Left lung (tissue), 10 donors: ENCODE measurements around the gene TRMO. TPM values are rescaled to one million over a fixed set of nuclear protein-coding genes. Genes with fewer than 3 reads are reported as not detected.
"Not testable (repeated sequence)": the region's sequence is repeated elsewhere in the genome, so short reads cannot be mapped to it uniquely, and the experiment has no call there.

Source experiments
- ATAC-seq: fragments of 200-7000 bp; cut with Tn5 transposase; one replicate; pipeline ENCODE4 v1.9.1; 2020; ENCODE audit warnings: moderate library complexity
- DNase-seq, 4 donors: peaks; one replicate each; pipeline ENCODE4 v3.0.0-alpha.2; 2013 to 2020
- H3K27ac ChIP-seq, 2 donors: fragments of 200-600 bp; sonication (generic) in 1 of 2; one replicate each; pipeline versions ENCODE4 v1.5.0 to v1.8.0; 2020 to 2021
- H3K27me3 ChIP-seq, 2 donors: fragments of 200-600 bp; sonication (generic) in 1 of 2; one replicate each; pipeline versions ENCODE4 v1.5.0 to v1.8.0; 2020 to 2021
- H3K36me3 ChIP-seq, 2 donors: fragments of 200-600 bp; sonication (generic) in 1 of 2; one replicate each; pipeline versions ENCODE4 v1.5.0 to v1.8.0; 2020 to 2021
- H3K4me1 ChIP-seq, 2 donors: fragments of 200-600 bp; one replicate each; pipeline ENCODE4 v1.8.0; 2021
- H3K4me3 ChIP-seq, 2 donors: fragments of 200-600 bp; sonication (generic) in 1 of 2; one replicate each; pipeline versions ENCODE4 v1.5.0 to v1.8.0; 2020 to 2021; ENCODE audit warnings: mild to moderate bottlenecking in 1 of 2
- H3K9me3 ChIP-seq, 2 donors: fragments of 200-600 bp; sonication (generic) in 1 of 2; one replicate each; pipeline versions ENCODE4 v1.5.0 to v1.8.0; 2020 to 2021
- CTCF ChIP-seq, 2 donors: fragments of 200-600 bp; sonication (generic) in 1 of 2; IDR thresholded peaks; one replicate each; pipeline versions ENCODE4 v1.5.0 to v1.8.0; 2021; ENCODE audit warnings: antibody characterized with exemption in 2 of 2
- intact Hi-C, 2 donors: fragments of 100-400 bp; cut with DNase I; formaldehyde crosslinking; loops; one replicate each; pipeline versions ENCODE4 v1.11.2 to v1.14.2; 2022
- polyA plus RNA-seq, 6 donors: library from polyadenylated mRNA; unstranded; fragments of 120-200 nt; gene quantifications; one replicate each; pipeline ENCODE4 v1.2.1, GENCODE V29; 2013; ENCODE audit not compliant: insufficient read length in 6 of 6
- total RNA-seq, 2 donors: library from RNA; stranded (reverse); fragmentation: NEBNext Ultra II Directional; extraction: Animal tissue kit (Norgen Biotek cat#: 25700); gene quantifications; one replicate each; pipeline ENCODE4 v1.2.1, GENCODE V29; 2021
- donor health status: DM: no; HTN: yes; CAD: no.
- donor health status: DM: no; HTN: no; CAD: no.

Gene TRMO
- total and polyA plus RNA-seq, 8 donors, result 13.6 to 16.5 (median 16.1) TPM

GRCh38 chr9:97959585-97959984, 37.3 kb upstream of the TRMO start:
- no peak for ATAC-seq
- no peak for TF ChIP-seq CTCF (IDR thresholded peaks at IDR 0.05)

GRCh38 chr9:97958812-97959511, 36.7 kb upstream of the TRMO start:
- Histone ChIP-seq H3K27me3 (no peaks in the 10 kb centered on the region), H3K4me3 (no peak overlapping the region), H3K36me3 (no peaks in the 10 kb centered on the region), H3K27ac (no peak overlapping the region), H3K9me3 (no peaks in the 10 kb centered on the region), H3K4me1 (no peaks in the 10 kb centered on the region)
- DNase-seq, result no peak
- ATAC-seq, result no peak
- no peak for TF ChIP-seq CTCF (IDR thresholded peaks at IDR 0.05)
- intact Hi-C loops, result no loop called here

More at GRCh38 chr9:97959585-97959984, 37.3 kb upstream of the TRMO start:
- no peaks in the 10 kb centered on the region for H3K36me3 ChIP-seq
- DNase-seq, result no peak
- H3K27ac ChIP-seq, result no peak overlapping the region
- H3K4me1 ChIP-seq, result no peaks in the 10 kb centered on the region
- H3K9me3 ChIP-seq, result no peaks in the 10 kb centered on the region
- no peak overlapping the region for H3K4me3 ChIP-seq
- H3K27me3 ChIP-seq, result no peaks in the 10 kb centered on the region
- intact Hi-C loops, result no loop called here

- no peak for TF ChIP-seq CTCF (IDR thresholded peaks at IDR 0.05)
- Histone ChIP-seq H3K9me3 (no peaks in the 10 kb centered on the region), H3K4me3 (no peak overlapping the region), H3K27ac (no peak overlapping the region), H3K4me1 (no peaks in the 10 kb centered on the region), H3K27me3 (no peaks in the 10 kb centered on the region), H3K36me3 (no peaks in the 10 kb centered on the region)
- ATAC-seq (no peak), DNase-seq (no peak)
- intact Hi-C loops, result no loop called here
Observed at GRCh38 chr9:97956331-97956730, 34.0 kb upstream of the TRMO start.

GRCh38 chr9:97954550-97954989, 32.3 kb upstream of the TRMO start:
- TF ChIP-seq CTCF (IDR thresholded peaks at IDR 0.05), result peak; percentile 35 to 55
- peaks cover 0 to 8% of the 10 kb centered on the region in 2 donors for H3K27me3 ChIP-seq
- no peak overlapping the region for H3K4me3 ChIP-seq
- DNase-seq (peak in 2 of 4 donors; percentile 2 to 21), ATAC-seq (peak; percentile 90)
- H3K4me1 ChIP-seq, result no peaks in the 10 kb centered on the region
- no peaks in the 10 kb centered on the region for H3K36me3 ChIP-seq
- H3K27ac ChIP-seq, result no peak overlapping the region
- intact Hi-C loops, result no loop called here
- H3K9me3 ChIP-seq, result no peaks in the 10 kb centered on the region

- H3K4me1 ChIP-seq, H3K27me3 ChIP-seq, H3K36me3 ChIP-seq, H3K4me3 ChIP-seq, H3K9me3 ChIP-seq, intact Hi-C loops, DNase-seq, H3K27ac ChIP-seq, ATAC-seq: not testable (repeated sequence)
Observed at GRCh38 chr9:97950873-97951272, 28.6 kb upstream of the TRMO start.

GRCh38 chr9:97947094-97947493, 24.8 kb upstream of the TRMO start:
- H3K9me3 ChIP-seq, intact Hi-C loops: not testable (repeated sequence)

GRCh38 chr9:97945470-97945869, 23.2 kb upstream of the TRMO start:
- H3K4me3 ChIP-seq, H3K27me3 ChIP-seq, DNase-seq, H3K9me3 ChIP-seq, H3K36me3 ChIP-seq, intact Hi-C loops, ATAC-seq, H3K27ac ChIP-seq, H3K4me1 ChIP-seq: not testable (repeated sequence)

More at GRCh38 chr9:97947094-97947493, 24.8 kb upstream of the TRMO start:
- not testable (repeated sequence) for DNase-seq, H3K4me3 ChIP-seq, H3K4me1 ChIP-seq, ATAC-seq, H3K27me3 ChIP-seq, H3K36me3 ChIP-seq, H3K27ac ChIP-seq
